M059J (cell line): Measurements from ENCODE around the gene A4GALT. TPM values are rescaled to one million over a fixed set of nuclear protein-coding genes. Genes with fewer than 3 reads are reported as not detected.
"Not testable (repeated sequence)": the region's sequence is repeated elsewhere in the genome, so short reads cannot be mapped to it uniquely, and the experiment has no call there.

ENCODE experiments used
- DNase-seq: peaks from one replicate; pipeline ENCODE4 v3.0.0-alpha.2; 2012; ENCODE audit warnings: low read depth
- total RNA-seq: library from RNA; depleted of rRNA; stranded (reverse); fragments of >200 nt; shearing (Covaris generic); gene quantifications from 2 replicates; pipeline ENCODE4 v1.2.3, GENCODE V29; 2014; rRNA removed

A4GALT gene
- total RNA-seq = 2.5 and 2.9 TPM in 2 replicates

- no peak for DNase-seq
Observed at GRCh38 chr22:42720263-42721044, at the start of gene A4GALT. Gene A4GALT (minus strand): TSS chr22:42720870. CDS start chr22:42693951, 26,919 bp downstream.

- DNase-seq = no peak
Observed at GRCh38 chr22:42770448-42770726, 49.7 kb upstream of the A4GALT start.

- peak; percentile 82 for DNase-seq
Observed at GRCh38 chr22:42769574-42770447, 49.1 kb upstream of the A4GALT start.

- DNase-seq = no peak
Observed at GRCh38 chr22:42769238-42769573, 48.5 kb upstream of the A4GALT start.

- DNase-seq = no peak
Observed at GRCh38 chr22:42768385-42769035, 47.8 kb upstream of the A4GALT start.

- DNase-seq = no peak
Observed at GRCh38 chr22:42766860-42767259, 46.2 kb upstream of the A4GALT start.

GRCh38 chr22:42764895-42765363, 44.3 kb upstream of the A4GALT start:
- DNase-seq = no peak

- no peak for DNase-seq
Observed at GRCh38 chr22:42763965-42764480, 43.4 kb upstream of the A4GALT start.

GRCh38 chr22:42760806-42761565, 40.3 kb upstream of the A4GALT start:
- no peak for DNase-seq

- peak; percentile 37 for DNase-seq
Observed at GRCh38 chr22:42758931-42759629, 38.4 kb upstream of the A4GALT start.

- peak; percentile 90 for DNase-seq
Observed at GRCh38 chr22:42755553-42755952, 34.9 kb upstream of the A4GALT start.

- DNase-seq = not testable (repeated sequence)
Observed at GRCh38 chr22:42755121-42755520, 34.5 kb upstream of the A4GALT start.

GRCh38 chr22:42754658-42755057, 34.0 kb upstream of the A4GALT start:
- DNase-seq = peak; percentile 86

GRCh38 chr22:42752912-42753311, 32.2 kb upstream of the A4GALT start:
- DNase-seq = no peak

- DNase-seq = no peak
Observed at GRCh38 chr22:42752230-42752746, 31.6 kb upstream of the A4GALT start.

- not testable (repeated sequence) for DNase-seq
Observed at GRCh38 chr22:42750421-42750820, 29.8 kb upstream of the A4GALT start.

- DNase-seq = peak; percentile 86
Observed at GRCh38 chr22:42747701-42748513, 27.2 kb upstream of the A4GALT start.

GRCh38 chr22:42745118-42745517, 24.4 kb upstream of the A4GALT start:
- peak; percentile 83 for DNase-seq

- peak; percentile 44 for DNase-seq
Observed at GRCh38 chr22:42743501-42743991, 22.9 kb upstream of the A4GALT start.
